GM12878 (cell line): ENCODE data around the gene KCNN3. TPM values are rescaled to one million over a fixed set of nuclear protein-coding genes. Genes with fewer than 3 reads are reported as not detected.

Experiments used
- ATAC-seq: fragments of 200-7000 bp; cut with Tn5 transposase; 3 replicates; pipeline ENCODE4 v1.9.1; 2020; ENCODE audit warnings: mild to moderate bottlenecking, moderate library complexity
- BruUV-seq: library from RNA; stranded (reverse); fragments of 400-500 nt; replicated peaks from 2 replicates; lab custom pipeline; 2021; lab: Mats Ljungman, UMichigan
- CTCF ChIA-PET: fragments of 300-600 bp; sonication (Branson Sonifier 250); formaldehyde crosslinking; extraction: SDS; loops from one replicate; lab custom pipeline; 2021; ENCODE audit warnings: inconsistent platforms; lab: Yijun Ruan, JAX
- POLR2A ChIA-PET: fragments of 350-600 bp; formaldehyde crosslinking; extraction: SDS; loops from one replicate; lab custom pipeline; 2021; ENCODE audit warnings: inconsistent platforms; lab: Charles Lee
- RAD21 ChIA-PET: fragments of 300-600 bp; sonication (Branson Sonifier 250); formaldehyde crosslinking; loops from one replicate; lab custom pipeline; 2023; ENCODE audit warnings: antibody characterized with exemption; ENCODE audit not compliant: unreplicated experiment; lab: Charles Lee
- SMC1A ChIA-PET: fragments of 300-600 bp; sonication (Branson Sonifier 250); formaldehyde crosslinking; loops from one replicate; lab custom pipeline; 2023; ENCODE audit not compliant: unreplicated experiment, uncharacterized antibody; lab: Charles Lee
- DNase-seq: peaks from one replicate; pipeline ENCODE4 v3.0.0-alpha.2; 2011; ENCODE audit warnings: low read depth, low spot score
- FAIRE-seq: peaks from 3 replicates; lab custom pipeline; 2011; peaks lifted over from hg19 to GRCh38; lab: Jason Lieb, UNC
- H2AFZ ChIP-seq: 2 replicates; pipeline ENCODE4 v1.6.0; 2011; ENCODE audit warnings: low read depth, low read length, control low read depth; ENCODE audit not compliant: control insufficient read depth
- H3K27ac ChIP-seq: 2 replicates; pipeline ENCODE4 v1.5.1; 2011; ENCODE audit warnings: control low read depth; ENCODE audit not compliant: control insufficient read depth, insufficient read depth
- H3K27me3 ChIP-seq, 2 experiments: replicated peaks in 1 of 2; 2 replicates each; pipeline versions ENCODE4 v1.6.0 to v1.6.1; 2011; ENCODE audit warnings: low read length in 1 of 2; ENCODE audit not compliant: control insufficient read depth in 2 of 2, insufficient read depth in 2 of 2
- H3K36me3 ChIP-seq, 2 experiments: 2 replicates each; pipeline ENCODE4 v1.5.1; 2011; ENCODE audit warnings: low read length in 1 of 2; ENCODE audit not compliant: control insufficient read depth in 2 of 2, insufficient read depth in 2 of 2
- H3K4me1 ChIP-seq: 2 replicates; pipeline ENCODE4 v1.6.1; 2011; ENCODE audit warnings: mild to moderate bottlenecking, low read length, moderate library complexity, mixed read lengths; ENCODE audit not compliant: control insufficient read depth, insufficient read depth
- H3K4me2 ChIP-seq: 2 replicates; pipeline ENCODE4 v1.6.0; 2011; ENCODE audit warnings: control low read depth; ENCODE audit not compliant: control insufficient read depth, insufficient read depth
- H3K4me3 ChIP-seq: fragments of 200-600 bp; sonication (generic); 2 replicates; pipeline ENCODE4 v1.5.1; 2016
- H3K79me2 ChIP-seq: 2 replicates; pipeline ENCODE4 v1.6.0; 2011; ENCODE audit warnings: low read length; ENCODE audit not compliant: control insufficient read depth, insufficient read depth
- H3K9ac ChIP-seq: 2 replicates; pipeline ENCODE4 v1.8.0; 2011; ENCODE audit warnings: low read length, control low read depth, mixed read lengths; ENCODE audit not compliant: control insufficient read depth, insufficient read depth
- H3K9me3 ChIP-seq: replicated peaks from 3 replicates; pipeline ENCODE4 v1.5.1; 2011; ENCODE audit warnings: mild to moderate bottlenecking, low read length; ENCODE audit not compliant: control insufficient read depth, insufficient read depth
- H4K20me1 ChIP-seq: 2 replicates; pipeline ENCODE4 v1.6.0; 2011; ENCODE audit not compliant: control insufficient read depth, insufficient read depth
- BACH1 ChIP-seq: fragments of 450-650 bp; IDR thresholded peaks from 2 replicates; pipeline ENCODE4 v1.6.1; 2017; ENCODE audit warnings: mild to moderate bottlenecking, borderline replicate concordance
- CBFB ChIP-seq: IDR thresholded peaks from 2 replicates; pipeline ENCODE4 v1.6.1; 2016; ENCODE audit warnings: antibody characterized with exemption, low read depth
- CHD1 ChIP-seq: IDR thresholded peaks from 2 replicates; pipeline ENCODE4 v1.6.1; 2012; ENCODE audit warnings: low read depth, low read length, improper control_type of control experiment
- IKZF1 ChIP-seq: fragments of 450-650 bp; conservative IDR thresholded peaks from 2 replicates; pipeline ENCODE4 v1.6.1; 2017; ENCODE audit warnings: antibody characterized with exemption, mild to moderate bottlenecking
- KLF5 ChIP-seq: fragments of 450-650 bp; IDR thresholded peaks from 2 replicates; pipeline ENCODE4 v1.6.1; 2014; ENCODE audit warnings: mild to moderate bottlenecking; ENCODE audit not compliant: partially characterized antibody
- MTA3 ChIP-seq: IDR thresholded peaks from 2 replicates; pipeline ENCODE4 v1.6.1; 2012; ENCODE audit warnings: low read length, inconsistent platforms, borderline replicate concordance
- MYC ChIP-seq: IDR thresholded peaks from 2 replicates; pipeline ENCODE4 v1.6.1; 2011; ENCODE audit warnings: mild to moderate bottlenecking, low read length, moderate library complexity, inconsistent platforms; ENCODE audit not compliant: insufficient read depth, insufficient replicate concordance, insufficient read length, severe bottlenecking
- SPI1 ChIP-seq: IDR thresholded peaks from 2 replicates; pipeline ENCODE4 v1.6.1; 2011; ENCODE audit warnings: low read depth, mild to moderate bottlenecking, low read length, moderate library complexity, borderline replicate concordance; ENCODE audit not compliant: insufficient read depth
- SREBF1 ChIP-seq: IDR thresholded peaks from 2 replicates; pipeline ENCODE4 v1.6.1; 2012; ENCODE audit warnings: mild to moderate bottlenecking, low read length
- ZNF24 ChIP-seq: fragments of 450-650 bp; IDR thresholded peaks from 2 replicates; pipeline ENCODE4 v1.6.1; 2017; ENCODE audit warnings: antibody characterized with exemption, mild to moderate bottlenecking
- WGBS: methylation state at CpG from one replicate; pipeline ENCODE4 v1.1.6; 2016; ENCODE audit warnings: low lambda C conversion rate; ENCODE audit not compliant: insufficient replicate concordance, insufficient coverage; ENCODE audit errors: missing lambda C conversion rate; 5-methylcytosine and 5-hydroxymethylcytosine counted together
- in situ Hi-C: fragments of 300-500 bp; cut with MboI; formaldehyde crosslinking; loops from 9 replicates; pipeline ENCODE4 v1.14.3; 2018; ENCODE audit warnings: mixed read lengths
- intact Hi-C: fragments of 100-400 bp; cut with micrococcal nuclease; formaldehyde crosslinking; loops from one replicate; pipeline ENCODE4 v1.14.2; 2022; ENCODE audit not compliant: unreplicated experiment
- polyA plus RNA-seq, 11 experiments: library from polyadenylated mRNA; depleted of rRNA in 4 of 11; unstranded in 6 of 11; stranded (reverse) in 5 of 11; fragments of >200 nt; fragmentation: Nextera tagmentation in 4 of 11; fragmentation: Illumina TruSeq in 1 of 11; extraction: Ambion mirVana in 4 of 11; extraction: Trizol in 1 of 11; gene quantifications; 1 replicate in 1 of 11; 2 replicates in 10 of 11; pipeline versions ENCODE4 v1.2.1 to v1.2.3, GENCODE V29; 2011 to 2016; ENCODE audit warnings: inconsistent platforms in 2 of 11, missing spikeins in 2 of 11, low read depth in 1 of 11
- total RNA-seq, 4 experiments: library from RNA; depleted of rRNA in 3 of 4; stranded (reverse); fragments of >200 nt in 3 of 4; fragmentation: Illumina TruSeq in 1 of 4; extraction: Trizol in 1 of 4; gene quantifications; 2 replicates each; pipeline versions ENCODE4 v1.2.1 to v1.2.3, GENCODE V29; 2013 to 2021
- TF ChIP-seq, protein P1 (sequence below): fragments of 450-650 bp; IDR thresholded peaks from 2 replicates; pipeline ENCODE4 v1.6.1; 2018; ENCODE audit warnings: borderline replicate concordance, mild to moderate bottlenecking; ENCODE audit not compliant: partially characterized antibody
- TF ChIP-seq, protein P2 (sequence below): fragments of 150-350 bp; IDR thresholded peaks from 2 replicates; pipeline ENCODE4 v1.6.1; 2016; ENCODE audit warnings: low read depth, low read length
- TF ChIP-seq, protein P3 (sequence below): fragments of 450-650 bp; formaldehyde crosslinking; IDR thresholded peaks from 2 replicates; pipeline ENCODE4 v1.5.0; 2022; ENCODE audit warnings: mild to moderate bottlenecking, missing genetic modification characterization

KCNN3 gene
- total and polyA plus RNA-seq, 10 of the 15 experiments (the other 5 are each of a cell fraction or from before 2014, with no cell fraction given) = 3.5 to 26.4 (median 14.9) TPM

DNA sequence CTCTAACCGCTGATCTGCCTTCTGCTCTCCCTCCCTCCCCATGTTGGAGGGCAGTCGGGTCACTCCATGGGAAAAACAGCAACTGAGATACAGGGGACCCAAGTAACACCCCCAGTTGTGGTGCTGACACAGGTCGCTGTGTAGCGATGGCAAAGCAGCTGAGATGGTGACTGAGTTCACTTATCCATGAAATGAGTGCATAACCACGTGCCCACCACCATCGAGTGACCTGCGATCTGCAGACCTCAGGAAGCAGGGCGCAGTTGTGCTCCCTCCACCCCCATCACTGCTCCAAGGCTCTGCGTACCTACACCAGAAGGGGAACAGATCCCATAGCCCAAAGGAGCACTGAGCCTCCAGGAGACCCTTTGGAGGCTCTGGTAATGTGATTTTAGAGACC, 31.1 kb downstream of the KCNN3 start:
- Histone ChIP-seq H3K4me3 (no peak overlapping the region), H3K27ac (no peak overlapping the region), H3K4me1 (peaks cover 43% of the 10 kb centered on the region), H3K27me3 (no peaks in the 10 kb centered on the region), H2AFZ (no peak overlapping the region), H3K9me3 (no peaks in the 10 kb centered on the region), H3K9ac (no peak overlapping the region), H3K36me3 (peaks cover 0 to 11% of the 10 kb centered on the region in 2 experiments; a peak in 2 of 4 replicates), H3K79me2 (peaks cover 42% of the 10 kb centered on the region), H4K20me1 (peaks cover 3% of the 10 kb centered on the region), H3K4me2 (no peak overlapping the region)
- ChIA-PET POLR2A (interaction anchor here (0.9 to 2.8 kb wide), 5 partner anchors 10 to 178 kb away, joined by 3 to 10 read pairs (median 3); no protein-coding TSS in a partner anchor), CTCF (interaction anchor here (1.8 to 2.6 kb wide), 5 partner anchors 11 to 27 kb away, joined by 4 to 13 read pairs (median 8); no protein-coding TSS in a partner anchor), RAD21 (interaction anchor here (1.8 to 2.2 kb wide), 2 partner anchors 31 to 279 kb away, joined by 5 to 8 read pairs; partner anchors contain the start of gene KCNN3), SMC1A (interaction anchor here (1.2 to 3.2 kb wide), 6 partner anchors 10 to 91 kb away, joined by 3 to 24 read pairs (median 10); no protein-coding TSS in a partner anchor)
- TF ChIP-seq BACH1 (no peak), MYC (no peak), CHD1 (no peak), IKZF1 (no peak), MTA3 (no peak), SPI1 (no peak), ZNF24 (no peak), KLF5 (no peak), CBFB (no peak), SREBF1 (no peak)
- TF ChIP-seq, protein P1, sequence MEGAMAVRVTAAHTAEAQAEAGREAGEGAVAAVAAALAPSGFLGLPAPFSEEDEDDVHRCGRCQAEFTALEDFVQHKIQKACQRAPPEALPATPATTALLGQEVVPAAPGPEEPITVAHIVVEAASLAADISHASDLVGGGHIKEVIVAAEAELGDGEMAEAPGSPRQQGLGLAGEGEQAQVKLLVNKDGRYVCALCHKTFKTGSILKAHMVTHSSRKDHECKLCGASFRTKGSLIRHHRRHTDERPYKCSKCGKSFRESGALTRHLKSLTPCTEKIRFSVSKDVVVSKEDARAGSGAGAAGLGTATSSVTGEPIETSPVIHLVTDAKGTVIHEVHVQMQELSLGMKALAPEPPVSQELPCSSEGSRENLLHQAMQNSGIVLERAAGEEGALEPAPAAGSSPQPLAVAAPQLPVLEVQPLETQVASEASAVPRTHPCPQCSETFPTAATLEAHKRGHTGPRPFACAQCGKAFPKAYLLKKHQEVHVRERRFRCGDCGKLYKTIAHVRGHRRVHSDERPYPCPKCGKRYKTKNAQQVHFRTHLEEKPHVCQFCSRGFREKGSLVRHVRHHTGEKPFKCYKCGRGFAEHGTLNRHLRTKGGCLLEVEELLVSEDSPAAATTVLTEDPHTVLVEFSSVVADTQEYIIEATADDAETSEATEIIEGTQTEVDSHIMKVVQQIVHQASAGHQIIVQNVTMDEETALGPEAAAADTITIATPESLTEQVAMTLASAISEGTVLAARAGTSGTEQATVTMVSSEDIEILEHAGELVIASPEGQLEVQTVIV = no peak
- TF ChIP-seq, protein P2, sequence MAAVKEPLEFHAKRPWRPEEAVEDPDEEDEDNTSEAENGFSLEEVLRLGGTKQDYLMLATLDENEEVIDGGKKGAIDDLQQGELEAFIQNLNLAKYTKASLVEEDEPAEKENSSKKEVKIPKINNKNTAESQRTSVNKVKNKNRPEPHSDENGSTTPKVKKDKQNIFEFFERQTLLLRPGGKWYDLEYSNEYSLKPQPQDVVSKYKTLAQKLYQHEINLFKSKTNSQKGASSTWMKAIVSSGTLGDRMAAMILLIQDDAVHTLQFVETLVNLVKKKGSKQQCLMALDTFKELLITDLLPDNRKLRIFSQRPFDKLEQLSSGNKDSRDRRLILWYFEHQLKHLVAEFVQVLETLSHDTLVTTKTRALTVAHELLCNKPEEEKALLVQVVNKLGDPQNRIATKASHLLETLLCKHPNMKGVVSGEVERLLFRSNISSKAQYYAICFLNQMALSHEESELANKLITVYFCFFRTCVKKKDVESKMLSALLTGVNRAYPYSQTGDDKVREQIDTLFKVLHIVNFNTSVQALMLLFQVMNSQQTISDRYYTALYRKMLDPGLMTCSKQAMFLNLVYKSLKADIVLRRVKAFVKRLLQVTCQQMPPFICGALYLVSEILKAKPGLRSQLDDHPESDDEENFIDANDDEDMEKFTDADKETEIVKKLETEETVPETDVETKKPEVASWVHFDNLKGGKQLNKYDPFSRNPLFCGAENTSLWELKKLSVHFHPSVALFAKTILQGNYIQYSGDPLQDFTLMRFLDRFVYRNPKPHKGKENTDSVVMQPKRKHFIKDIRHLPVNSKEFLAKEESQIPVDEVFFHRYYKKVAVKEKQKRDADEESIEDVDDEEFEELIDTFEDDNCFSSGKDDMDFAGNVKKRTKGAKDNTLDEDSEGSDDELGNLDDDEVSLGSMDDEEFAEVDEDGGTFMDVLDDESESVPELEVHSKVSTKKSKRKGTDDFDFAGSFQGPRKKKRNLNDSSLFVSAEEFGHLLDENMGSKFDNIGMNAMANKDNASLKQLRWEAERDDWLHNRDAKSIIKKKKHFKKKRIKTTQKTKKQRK = no peak
- TF ChIP-seq, protein P3, sequence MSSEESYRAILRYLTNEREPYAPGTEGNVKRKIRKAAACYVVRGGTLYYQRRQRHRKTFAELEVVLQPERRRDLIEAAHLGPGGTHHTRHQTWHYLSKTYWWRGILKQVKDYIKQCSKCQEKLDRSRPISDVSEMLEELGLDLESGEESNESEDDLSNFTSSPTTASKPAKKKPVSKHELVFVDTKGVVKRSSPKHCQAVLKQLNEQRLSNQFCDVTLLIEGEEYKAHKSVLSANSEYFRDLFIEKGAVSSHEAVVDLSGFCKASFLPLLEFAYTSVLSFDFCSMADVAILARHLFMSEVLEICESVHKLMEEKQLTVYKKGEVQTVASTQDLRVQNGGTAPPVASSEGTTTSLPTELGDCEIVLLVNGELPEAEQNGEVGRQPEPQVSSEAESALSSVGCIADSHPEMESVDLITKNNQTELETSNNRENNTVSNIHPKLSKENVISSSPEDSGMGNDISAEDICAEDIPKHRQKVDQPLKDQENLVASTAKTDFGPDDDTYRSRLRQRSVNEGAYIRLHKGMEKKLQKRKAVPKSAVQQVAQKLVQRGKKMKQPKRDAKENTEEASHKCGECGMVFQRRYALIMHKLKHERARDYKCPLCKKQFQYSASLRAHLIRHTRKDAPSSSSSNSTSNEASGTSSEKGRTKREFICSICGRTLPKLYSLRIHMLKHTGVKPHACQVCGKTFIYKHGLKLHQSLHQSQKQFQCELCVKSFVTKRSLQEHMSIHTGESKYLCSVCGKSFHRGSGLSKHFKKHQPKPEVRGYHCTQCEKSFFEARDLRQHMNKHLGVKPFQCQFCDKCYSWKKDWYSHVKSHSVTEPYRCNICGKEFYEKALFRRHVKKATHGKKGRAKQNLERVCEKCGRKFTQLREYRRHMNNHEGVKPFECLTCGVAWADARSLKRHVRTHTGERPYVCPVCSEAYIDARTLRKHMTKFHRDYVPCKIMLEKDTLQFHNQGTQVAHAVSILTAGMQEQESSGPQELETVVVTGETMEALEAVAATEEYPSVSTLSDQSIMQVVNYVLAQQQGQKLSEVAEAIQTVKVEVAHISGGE (CRISPR knock-in tag) = no peak
- DNase-seq (no peak), FAIRE-seq (no peak), ATAC-seq (no peak)
- BruUV-seq = no TSS peak
- 82% methylated on average over 9 of the region's 9 CpGs for WGBS
- intact Hi-C loops (no loop called here), in situ Hi-C loops (no loop called here)
